Stimulated activated CD8-positive, alpha-beta memory T cell treated with anti-CD3 and anti-CD28 coated beads, Interleukin-12 subunit alpha, Interleukin-12 subunit beta, amount 100 ng/mL, for 24 hours (primary cell): ENCODE data around the gene ABCA13.

Experiments
- DNase-seq: peaks from one replicate; pipeline ENCODE4 v3.0.0-alpha.2; 2020; ENCODE audit errors: extremely low read depth

The ABCA13 gene

DNA sequence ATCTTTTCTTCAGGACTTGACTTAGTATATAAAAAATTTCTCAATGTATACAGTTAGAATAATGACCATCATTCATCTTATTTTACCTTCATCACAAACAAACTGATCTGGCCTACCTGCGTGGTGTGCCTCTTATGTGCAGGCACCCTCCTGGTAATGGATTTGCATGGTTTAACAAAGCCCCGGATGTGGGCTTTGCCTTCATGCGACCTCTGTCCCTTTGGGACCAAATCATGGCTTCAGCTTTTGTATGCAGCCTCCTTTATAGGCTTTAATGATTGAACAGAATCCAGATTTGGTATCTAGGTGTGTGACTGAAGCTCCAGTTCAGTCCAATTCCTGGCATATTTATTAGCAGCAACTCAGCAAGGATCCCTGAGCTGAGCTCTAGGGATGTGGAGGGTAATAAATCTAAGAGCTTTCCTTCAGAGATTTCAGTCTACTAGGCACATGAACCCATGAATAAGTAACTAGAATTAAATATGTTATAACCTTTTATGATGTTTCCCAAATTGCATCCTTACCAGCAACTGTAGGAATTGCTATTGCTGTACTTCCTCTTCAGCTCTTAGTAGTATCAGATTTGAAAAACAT lies 256.9 kb downstream of the ABCA13 start:
- no peak for DNase-seq

DNA sequence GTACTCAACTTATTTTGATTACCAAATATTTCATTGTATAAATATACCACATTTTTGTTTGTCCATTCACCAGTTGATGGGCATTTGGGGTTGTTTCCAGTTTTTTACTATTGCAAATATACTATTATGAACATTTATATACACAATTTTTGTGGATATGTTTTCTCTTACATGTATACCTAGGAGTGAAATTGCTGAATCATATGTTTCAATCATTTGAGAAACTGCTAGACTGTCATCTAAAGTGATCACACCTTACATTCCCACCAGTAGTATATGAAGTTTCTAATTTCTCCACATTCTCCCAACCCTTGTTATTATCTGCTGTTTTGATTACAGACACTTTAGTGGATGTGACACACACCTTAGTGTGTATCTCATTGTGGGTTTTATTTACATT lies 257.9 kb downstream of the ABCA13 start:
- DNase-seq: no peak

DNA sequence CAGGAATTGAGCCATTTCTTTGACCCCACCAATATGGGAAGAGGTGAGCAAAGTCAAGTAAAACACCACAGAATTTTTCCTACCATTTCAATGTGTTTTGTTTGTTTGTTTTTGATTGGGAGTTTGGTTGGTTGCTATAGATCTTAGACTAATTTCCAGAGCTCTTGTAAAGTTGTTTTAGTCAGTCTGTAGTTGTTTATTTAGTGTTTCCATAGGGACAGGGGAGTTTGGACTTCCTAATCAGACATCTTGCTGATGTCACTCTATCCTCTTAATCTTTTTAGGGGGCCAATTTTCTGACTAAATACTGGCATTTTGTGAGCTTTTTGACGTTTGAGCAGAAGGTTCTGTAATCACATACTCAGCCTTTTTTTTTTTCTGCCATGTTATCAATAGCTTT lies 266.9 kb downstream of the ABCA13 start:
- DNase-seq: no peak

- no peak for DNase-seq
These were observed 270.7 kb downstream of the ABCA13 start for GRCh38 chr7:48441848-48442492.

DNA sequence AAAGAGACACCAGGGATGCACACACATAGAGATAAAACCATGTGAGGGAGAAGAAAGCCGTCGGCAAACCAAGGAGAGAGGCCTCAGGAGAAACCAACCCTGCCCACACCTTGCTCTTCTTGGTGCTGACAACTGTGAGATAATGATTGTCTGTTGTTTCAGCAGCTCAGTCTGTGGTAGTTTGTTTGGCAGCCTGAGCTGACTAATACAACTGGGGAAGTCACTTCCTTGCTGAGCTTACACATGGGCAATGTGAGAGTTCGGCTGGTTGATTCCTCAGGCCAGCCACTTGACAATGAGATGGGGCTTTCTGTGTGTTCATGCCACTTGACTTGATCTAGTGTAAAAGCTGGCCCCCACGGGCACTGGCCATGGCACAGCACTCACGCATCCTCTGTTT lies 271.8 kb downstream of the ABCA13 start:
- DNase-seq: no peak

- DNase-seq: no peak
These were observed 275.5 kb downstream of the ABCA13 start for GRCh38 chr7:48446721-48447120.

DNA sequence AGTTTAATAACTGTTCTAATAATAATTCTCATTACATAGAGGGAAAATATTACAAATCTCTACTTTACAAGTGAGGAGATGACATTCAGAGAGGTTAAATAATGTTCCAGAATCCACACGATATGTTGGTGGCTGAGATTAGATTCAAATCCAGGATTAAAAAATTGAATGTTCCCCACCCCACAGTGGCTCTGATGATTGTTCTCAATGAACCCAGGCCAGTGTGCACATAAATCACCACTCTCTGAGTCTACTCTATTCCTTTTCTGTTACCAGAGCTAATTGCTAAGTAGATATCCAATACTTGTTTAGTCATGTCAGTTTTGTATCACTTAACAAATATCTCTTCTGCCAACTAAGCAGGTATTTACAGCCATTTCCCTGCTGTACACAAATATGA lies 281.0 kb downstream of the ABCA13 start:
- no peak for DNase-seq

DNA sequence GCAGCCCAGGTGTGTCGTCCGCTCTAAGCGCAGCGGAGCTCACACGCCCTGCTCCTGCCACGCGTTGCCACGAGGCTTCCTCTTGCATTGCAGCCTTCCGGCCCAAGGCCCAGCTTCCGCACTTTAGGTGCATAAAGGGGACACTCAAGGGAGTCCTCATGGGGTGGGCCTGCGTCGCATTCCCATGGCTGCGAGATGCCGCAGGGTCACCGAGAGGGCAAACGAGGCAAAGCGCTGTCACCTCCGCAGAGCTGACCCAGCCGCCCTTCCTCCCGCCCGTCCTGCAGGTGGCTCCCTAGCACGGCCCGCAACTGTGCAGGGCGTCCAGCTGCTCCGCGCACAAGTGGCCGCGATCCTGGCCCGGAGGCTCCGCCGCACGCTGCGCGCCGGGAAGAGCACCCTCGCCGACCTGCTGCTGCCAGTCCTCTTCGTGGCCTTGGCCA lies 283.5 kb downstream of the ABCA13 start:
- no peak for DNase-seq

GRCh38 chr7:48455363-48455762 lies 284.1 kb downstream of the ABCA13 start:
- no peak for DNase-seq

GRCh38 chr7:48458701-48459524 lies 287.7 kb downstream of the ABCA13 start:
- DNase-seq: no peak

DNA sequence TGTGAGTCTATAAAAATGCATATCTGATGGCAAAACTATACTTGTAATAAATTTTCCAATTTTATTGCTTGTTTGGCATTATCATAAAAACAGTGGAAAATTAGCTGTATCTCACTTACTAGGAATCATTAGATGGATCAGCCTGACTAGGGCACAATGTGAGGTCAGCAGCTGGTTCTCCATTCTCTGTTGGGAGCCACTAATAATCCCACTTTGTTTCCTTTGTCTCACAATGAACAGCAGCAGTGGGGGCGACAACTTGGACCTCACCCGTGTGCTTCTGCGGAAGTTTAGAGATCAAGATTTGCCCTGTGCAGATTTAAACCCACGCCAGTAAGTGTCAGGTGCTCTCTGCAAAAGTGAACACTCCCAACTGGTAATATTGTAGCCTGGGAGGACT lies 295.5 kb downstream of the ABCA13 start:
- no peak for DNase-seq

GRCh38 chr7:48471196-48471595 lies 299.9 kb downstream of the ABCA13 start:
- DNase-seq: no peak

DNA sequence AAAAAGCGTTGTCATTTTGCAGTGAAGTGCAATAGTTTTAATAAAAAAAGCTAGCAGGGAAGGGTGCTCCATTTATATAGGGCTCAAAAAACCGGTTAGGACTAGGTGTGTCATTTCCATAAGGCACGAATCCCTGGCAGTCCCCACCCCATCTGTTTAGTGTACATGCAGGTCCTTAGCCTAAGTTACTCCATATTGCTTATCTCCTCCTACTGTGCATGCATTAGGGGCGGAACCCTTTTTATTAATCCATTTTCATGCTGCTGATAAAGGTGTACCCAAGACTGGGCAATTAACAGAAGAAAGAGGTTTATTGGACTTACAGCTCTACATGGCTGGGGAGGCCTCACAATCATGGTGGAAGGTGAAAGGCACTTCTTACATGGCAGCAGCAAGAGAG lies 301.4 kb downstream of the ABCA13 start:
- no peak for DNase-seq

- DNase-seq: no peak
These were observed 302.1 kb downstream of the ABCA13 start for GRCh38 chr7:48473205-48473865.

DNA sequence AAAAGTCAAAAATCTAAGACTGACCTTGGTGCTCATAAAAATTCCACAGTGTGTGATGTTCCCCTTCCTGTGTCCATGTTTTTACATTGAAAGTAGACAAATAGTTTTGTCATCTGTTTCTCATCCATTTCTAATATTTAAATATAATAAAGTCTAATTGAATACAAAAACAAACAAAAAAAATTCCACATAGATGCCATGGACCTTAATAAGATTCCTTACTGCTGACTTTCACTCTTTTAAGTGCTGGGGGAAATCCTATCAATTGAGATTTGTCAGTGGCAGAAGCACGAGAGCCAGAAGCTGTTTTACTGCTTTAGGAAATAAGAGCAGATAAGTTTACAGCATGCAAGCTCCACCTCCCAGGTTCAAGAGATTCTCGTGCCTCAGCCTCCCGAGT lies 310.0 kb downstream of the ABCA13 start:
- DNase-seq: no peak

GRCh38 chr7:48497521-48497920 lies 326.3 kb downstream of the ABCA13 start:
- no peak for DNase-seq

- DNase-seq: no peak
These were observed 330.8 kb downstream of the ABCA13 start for GRCh38 chr7:48502021-48502420.

- DNase-seq: no peak
These were observed 333.8 kb downstream of the ABCA13 start for GRCh38 chr7:48505051-48505450.

GRCh38 chr7:48505466-48505865 lies 334.2 kb downstream of the ABCA13 start:
- DNase-seq: no peak

DNA sequence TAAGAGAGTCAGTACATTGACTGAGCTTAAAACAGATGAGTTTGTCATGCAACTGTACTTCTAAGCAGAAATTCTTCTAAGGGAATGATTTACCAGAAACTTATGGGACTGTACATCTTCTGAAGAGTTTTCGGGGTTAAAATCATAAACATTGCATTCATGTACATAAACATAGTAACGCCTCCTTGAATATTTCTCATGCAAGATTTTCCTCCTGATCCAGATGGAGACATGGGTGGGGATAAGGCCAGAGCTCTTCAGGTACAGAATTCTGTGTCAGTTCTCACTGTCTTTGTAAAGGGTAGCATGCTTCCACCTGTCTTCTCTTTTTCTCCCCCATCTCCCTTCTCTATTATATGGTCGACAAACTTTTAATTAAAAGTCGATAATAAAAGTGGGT lies 335.3 kb downstream of the ABCA13 start:
- no peak for DNase-seq

- no peak for DNase-seq
These were observed 339.8 kb downstream of the ABCA13 start for GRCh38 chr7:48511080-48511479.

DNA sequence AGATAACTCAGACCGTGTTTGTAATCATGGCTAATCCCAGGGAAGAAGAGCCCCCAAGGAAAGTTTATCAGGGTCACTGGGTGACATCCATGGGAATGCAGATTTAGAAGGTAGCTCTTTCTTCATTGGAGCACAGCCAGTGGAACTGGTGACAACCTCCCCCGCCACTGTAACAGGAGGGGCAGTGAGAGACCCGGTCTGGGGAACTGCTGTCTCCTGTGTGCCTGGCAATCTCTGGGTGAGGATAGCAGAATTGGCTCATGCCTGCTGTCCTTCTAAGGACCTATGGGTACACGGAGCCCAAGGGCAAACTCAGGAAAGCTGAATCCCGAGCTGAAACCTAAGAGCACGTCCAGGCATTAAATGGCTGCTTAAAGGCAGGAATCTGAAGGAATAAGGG lies 341.6 kb downstream of the ABCA13 start:
- DNase-seq: no peak

GRCh38 chr7:48515171-48515570 lies 343.9 kb downstream of the ABCA13 start:
- DNase-seq: no peak
